Uterus (tissue), 2 donors: ENCODE data around the gene ACADVL.
"Not testable (repeated sequence)": the region's sequence is repeated elsewhere in the genome, so short reads cannot be mapped to it uniquely, and the experiment has no call there.

Source experiments
- POLR2A ChIP-seq, 2 donors: fragments of 450-650 bp; IDR thresholded peaks; one replicate each; pipeline ENCODE4 v1.6.1; 2016; ENCODE audit warnings: antibody characterized with exemption in 2 of 2, mild to moderate bottlenecking in 1 of 2, moderate library complexity in 1 of 2
- TF ChIP-seq, protein P1 (sequence below), 4 experiments: fragments of 200-600 bp in 2 of 4; fragments of 450-650 bp in 2 of 4; sonication (generic) in 2 of 4; IDR thresholded peaks; one replicate each; pipeline ENCODE4 v1.5.1; 2016 to 2019; ENCODE audit warnings: antibody characterized with exemption in 4 of 4, mild to moderate bottlenecking in 2 of 4, moderate library complexity in 1 of 4

- TF ChIP-seq, protein P1, sequence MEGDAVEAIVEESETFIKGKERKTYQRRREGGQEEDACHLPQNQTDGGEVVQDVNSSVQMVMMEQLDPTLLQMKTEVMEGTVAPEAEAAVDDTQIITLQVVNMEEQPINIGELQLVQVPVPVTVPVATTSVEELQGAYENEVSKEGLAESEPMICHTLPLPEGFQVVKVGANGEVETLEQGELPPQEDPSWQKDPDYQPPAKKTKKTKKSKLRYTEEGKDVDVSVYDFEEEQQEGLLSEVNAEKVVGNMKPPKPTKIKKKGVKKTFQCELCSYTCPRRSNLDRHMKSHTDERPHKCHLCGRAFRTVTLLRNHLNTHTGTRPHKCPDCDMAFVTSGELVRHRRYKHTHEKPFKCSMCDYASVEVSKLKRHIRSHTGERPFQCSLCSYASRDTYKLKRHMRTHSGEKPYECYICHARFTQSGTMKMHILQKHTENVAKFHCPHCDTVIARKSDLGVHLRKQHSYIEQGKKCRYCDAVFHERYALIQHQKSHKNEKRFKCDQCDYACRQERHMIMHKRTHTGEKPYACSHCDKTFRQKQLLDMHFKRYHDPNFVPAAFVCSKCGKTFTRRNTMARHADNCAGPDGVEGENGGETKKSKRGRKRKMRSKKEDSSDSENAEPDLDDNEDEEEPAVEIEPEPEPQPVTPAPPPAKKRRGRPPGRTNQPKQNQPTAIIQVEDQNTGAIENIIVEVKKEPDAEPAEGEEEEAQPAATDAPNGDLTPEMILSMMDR (IDR thresholded peaks at IDR 0.05) = not testable (repeated sequence)
- TF ChIP-seq POLR2A (IDR thresholded peaks at IDR 0.05) = not testable (repeated sequence)
Observed at GRCh38 chr17:7243838-7244237, 24.1 kb downstream of the ACADVL start.
